ENCODE data around the gene INF2.

INF2 gene

GRCh38 chr14:104691546-104692260 is 2.3 kb downstream of the INF2 start:
- no peak for DNase-seq

- DNase-seq = no peak
These were observed 3.0 kb downstream of the INF2 start for GRCh38 chr14:104692261-104692938.

GRCh38 chr14:104692939-104693315 is 3.5 kb downstream of the INF2 start:
- DNase-seq = no peak

GRCh38 chr14:104693482-104694431 is 4.3 kb downstream of the INF2 start:
- DNase-seq = peak; percentile 25

- peak; percentile 86 for DNase-seq
These were observed 5.1 kb downstream of the INF2 start for GRCh38 chr14:104694475-104694950.

GRCh38 chr14:104694991-104695659 is 5.7 kb downstream of the INF2 start:
- no peak for DNase-seq

GRCh38 chr14:104695660-104696000 is 6.2 kb downstream of the INF2 start:
- DNase-seq = no peak

GRCh38 chr14:104696671-104697316 is 7.4 kb downstream of the INF2 start:
- no peak for DNase-seq

DNA sequence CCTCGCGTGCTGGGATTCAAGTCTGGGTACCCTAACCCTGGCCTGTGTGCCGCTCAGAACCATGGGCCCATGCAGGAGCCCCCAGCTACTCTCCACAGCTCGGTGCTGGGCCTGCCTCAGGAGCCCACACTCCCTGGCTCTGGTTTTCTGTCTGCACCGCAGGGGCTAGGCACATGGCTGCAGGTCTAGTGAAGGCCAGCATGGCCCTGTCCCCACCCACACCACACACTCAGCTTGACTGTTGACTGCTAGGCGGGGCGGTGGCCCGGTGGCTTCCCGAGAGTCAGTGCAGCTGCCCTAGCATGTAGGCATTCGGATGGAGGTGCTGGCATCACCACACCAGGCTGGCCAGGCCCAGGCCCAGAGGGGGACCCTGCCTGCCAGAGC is 7.9 kb downstream of the INF2 start:
- no peak for DNase-seq

DNA sequence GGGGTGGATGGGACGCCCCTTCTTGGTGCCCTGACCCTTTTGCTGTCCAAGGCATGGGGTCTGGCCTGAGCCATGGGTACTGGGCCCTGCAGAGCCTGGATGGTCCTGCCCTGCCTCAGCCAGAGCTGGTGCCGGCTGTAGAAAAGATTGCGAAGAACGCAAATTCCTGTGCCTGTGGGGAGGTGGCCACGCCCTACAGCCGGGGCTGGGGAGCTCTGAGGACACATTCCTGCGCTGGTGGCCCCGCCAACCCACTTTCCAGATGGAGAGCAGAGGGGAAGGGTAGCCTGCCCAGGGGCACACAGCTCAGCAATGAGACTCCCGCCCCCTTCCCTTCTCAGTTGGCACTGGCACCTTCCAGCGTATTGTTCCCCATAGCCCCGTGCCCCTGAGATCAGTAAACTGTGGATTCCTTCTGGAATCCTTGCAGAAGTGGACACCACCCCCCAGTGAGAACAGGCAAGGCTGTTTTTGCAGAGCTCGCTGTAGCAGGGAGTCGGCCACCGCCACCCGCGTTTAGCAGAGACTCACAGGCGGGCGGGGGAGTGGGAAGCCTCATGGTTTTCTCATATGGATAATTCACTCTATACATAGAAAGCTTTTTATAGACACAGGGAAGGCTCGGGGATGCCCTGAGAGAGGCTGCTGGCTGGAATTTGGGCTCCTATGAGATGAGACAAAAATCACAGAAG is 8.6 kb downstream of the INF2 start:
- no peak for DNase-seq

GRCh38 chr14:104698688-104699425 is 9.4 kb downstream of the INF2 start:
- no peak for DNase-seq

DNA sequence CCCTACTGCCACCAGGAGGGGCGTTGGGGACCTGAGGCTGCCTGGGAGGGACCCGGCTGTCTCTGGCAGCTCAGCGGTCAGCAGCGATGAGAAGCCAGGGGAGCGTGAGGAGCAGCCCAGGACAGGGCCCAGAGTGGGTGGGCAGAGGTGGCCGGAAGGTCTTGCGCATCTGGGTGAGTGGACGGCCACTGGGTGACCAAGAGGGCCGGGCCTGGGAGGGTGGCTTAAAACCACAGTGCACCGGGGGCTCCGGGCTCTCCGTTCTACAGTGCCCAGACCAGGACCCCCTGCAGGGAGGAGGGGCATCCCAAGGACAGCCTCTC is 10.0 kb downstream of the INF2 start:
- DNase-seq = no peak

DNA sequence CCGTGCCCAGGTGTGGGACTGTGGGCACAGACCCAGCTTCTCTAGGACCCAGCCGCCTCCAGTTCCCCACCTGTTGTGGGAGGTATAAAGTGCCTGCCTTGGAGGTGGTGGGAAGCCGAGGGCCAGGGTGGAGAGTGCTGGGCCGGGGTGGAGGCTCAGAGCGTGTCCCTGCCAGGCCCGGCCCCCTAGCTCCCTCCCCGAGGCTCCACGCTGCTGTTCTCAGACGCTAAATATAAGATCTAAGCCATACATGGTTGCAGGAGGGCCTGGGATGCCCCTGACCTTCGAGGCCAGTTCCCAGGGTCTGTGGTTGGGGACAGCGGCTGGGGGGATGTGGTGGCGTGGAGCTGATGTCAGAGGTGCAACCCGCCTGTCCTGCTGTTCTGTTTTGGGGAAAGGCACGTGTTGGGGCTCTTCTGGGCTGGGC is 10.8 kb downstream of the INF2 start:
- DNase-seq = no peak

DNA sequence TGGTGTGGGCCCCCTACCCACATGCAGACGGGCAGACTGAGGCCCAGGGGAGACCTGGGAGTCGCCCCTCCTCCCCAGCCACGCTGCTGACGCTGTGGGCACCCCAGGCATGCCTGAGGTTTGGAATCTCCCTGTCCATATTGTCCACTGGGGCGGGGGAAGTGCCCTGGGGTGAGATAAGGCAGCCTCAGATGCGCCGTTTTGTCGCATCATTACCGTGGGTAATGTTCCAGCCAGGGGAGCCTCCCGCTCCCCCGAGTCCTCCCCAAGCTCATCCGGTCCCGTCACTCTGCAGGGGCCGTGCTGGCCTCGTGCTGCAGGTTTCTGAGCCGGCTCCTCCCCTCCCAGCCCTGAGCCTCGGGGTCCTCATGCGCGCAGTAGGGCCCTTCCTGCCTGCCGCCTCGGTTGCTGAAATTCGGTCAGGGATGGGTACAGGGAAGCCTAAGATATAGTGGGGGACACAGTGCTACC is 11.4 kb downstream of the INF2 start:
- no peak for DNase-seq

DNA sequence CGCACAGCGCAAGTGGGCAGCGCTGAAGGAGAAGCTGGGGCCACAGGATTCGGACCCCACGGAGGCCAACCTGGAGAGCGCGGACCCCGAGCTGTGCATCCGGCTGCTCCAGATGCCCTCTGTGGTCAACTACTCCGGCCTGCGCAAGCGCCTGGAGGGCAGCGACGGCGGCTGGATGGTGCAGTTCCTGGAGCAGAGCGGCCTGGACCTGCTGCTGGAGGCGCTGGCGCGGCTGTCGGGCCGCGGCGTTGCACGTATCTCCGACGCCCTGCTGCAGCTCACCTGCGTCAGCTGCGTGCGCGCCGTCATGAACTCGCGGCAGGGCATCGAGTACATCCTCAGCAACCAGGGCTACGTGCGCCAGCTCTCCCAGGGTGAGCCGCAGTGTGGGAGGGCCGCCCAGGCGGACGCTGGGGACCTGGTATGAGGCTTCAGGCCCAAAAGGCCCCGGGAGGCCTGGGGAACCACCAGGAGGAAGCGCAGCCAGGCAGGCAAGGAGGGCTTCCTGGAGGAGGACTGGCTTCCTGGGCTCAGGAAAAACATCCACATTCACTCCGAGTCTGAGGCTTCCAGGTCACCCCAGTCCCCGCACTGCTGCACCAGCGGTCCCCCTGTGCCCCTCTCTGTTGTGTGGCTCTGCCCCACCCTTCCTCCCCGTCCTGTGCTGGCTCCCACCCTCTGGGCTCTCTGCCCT is 12.1 kb downstream of the INF2 start:
- no peak for DNase-seq

GRCh38 chr14:104702106-104702505 is 12.7 kb downstream of the INF2 start:
- no peak for DNase-seq

DNA sequence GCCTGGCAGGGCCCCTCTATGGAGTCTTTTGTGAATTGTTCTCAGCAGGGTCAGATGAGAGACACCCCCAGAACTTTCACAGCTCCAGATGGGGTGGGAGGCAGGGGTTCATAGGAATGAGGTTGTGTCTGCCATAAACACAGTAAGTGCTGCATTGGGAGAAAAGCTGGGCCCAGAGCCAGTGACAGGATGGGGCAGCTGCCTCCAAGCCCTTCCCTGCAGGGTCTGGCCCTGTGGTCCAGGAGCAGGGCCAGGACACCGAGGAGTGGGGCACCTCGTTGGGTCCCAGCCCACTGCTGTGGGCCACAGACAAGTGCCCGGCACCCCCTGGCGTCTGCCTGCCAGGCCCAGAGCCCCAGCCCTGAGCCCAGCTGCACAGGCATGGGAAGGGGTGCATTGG is 13.3 kb downstream of the INF2 start:
- DNase-seq = peak; percentile 72

GRCh38 chr14:104703269-104703668 is 13.9 kb downstream of the INF2 start:
- DNase-seq = no peak

DNA sequence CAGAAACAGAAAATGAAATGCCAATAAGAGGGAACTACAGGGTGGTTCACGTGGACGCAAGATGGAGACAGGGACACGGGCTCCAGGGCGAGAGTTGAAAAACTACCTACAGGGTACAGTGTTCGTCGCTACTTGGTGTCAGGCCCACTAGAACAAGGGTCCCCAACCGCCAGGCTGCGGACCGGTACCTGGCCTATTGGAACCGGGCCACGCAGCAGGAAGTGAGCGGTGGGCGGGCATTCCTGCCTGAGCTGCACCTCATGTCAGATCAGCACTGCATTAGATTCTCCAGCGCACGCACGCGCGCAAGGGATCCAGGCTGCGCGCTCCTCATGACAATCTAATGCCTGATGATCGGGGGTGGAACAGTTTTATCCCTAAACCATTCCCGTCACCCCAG is 14.8 kb downstream of the INF2 start:
- DNase-seq = no peak

DNA sequence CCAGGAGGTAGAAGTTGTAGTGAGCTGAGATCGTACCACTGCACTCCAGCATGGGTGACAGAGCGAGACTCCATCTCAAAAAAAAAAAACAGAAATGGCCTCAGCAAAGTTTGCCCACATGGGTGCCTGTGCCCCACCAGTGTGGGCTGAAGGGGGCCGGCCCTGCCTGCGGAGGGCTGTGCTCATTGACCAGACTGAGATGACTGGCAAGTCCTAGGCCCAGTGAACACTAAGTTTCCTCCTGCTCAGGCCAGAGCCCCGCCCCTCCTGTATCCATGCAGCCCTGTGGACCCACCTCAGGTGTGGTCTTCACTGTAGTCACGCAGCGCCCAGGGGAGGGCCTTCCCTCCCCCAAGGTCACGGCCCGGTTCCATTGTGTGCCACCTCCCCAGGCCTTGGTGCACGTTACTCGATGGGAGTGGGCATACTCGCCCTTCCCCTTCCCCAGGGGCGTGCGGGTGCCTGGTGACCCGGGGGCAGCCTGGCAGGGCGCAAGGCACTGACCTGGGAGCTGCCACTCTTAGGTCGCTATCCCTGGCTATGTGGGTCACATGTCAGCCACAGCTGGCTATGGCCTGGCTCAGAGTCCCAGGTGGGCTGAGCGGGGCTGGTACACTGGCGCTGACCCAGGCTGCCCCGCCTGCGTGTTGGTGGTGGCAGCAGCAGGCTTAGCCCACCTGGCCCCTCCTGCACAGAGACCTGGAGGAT is 16.1 kb downstream of the INF2 start:
- no peak for DNase-seq
